ENCODE data around the gene KCNF1. TPM values are rescaled to one million over a fixed set of nuclear protein-coding genes. Genes with fewer than 3 reads are reported as not detected.
A peak's percentile ranks its signal among the peaks of the same experiment; 100 is the strongest.

Gene KCNF1
- total and polyA plus RNA-seq, 2 experiments from 2014 or later, result 0.10 to 0.97 TPM

DNA sequence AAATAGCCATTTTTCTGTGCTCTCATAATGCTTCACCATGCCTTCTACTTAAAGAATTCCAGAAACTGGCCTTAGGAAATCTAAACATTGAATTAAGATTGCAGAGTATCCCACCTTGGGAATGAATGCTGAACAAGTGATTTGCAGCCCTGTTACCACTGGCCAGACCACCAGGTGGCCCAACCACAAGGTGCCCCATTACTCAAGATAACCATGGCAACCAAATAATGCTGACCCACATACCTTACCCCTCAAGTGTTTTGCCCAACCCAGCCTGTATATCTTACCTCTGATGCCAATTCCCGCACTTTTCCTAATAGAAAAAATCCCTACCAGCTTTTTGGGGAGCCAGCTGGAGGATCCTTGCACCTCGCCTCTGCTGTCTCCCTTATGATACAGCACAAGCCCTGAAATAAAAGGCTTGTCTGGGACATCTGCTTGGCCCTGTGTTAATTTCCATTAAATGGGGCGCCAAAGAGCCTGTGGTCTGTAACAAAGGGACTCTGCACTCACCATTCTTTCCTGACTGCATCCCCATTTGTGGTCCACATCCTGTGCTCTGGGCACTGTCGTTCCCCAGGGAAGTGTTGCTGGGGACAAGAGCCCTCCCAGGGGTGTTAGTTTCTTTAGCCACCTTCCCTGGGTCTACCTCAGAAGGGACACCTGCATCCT is 17.3 kb upstream of the KCNF1 start:
- Histone ChIP-seq H3K79me2 (ENCODE audit: insufficient read depth) (no peaks in the 10 kb centered on the region), H3K4me1 (ENCODE audit: insufficient read depth) (no peaks in the 10 kb centered on the region), H3F3A (ENCODE audit: insufficient read depth) (peaks cover 22% of the 10 kb centered on the region), H3K4me2 (ENCODE audit: unreplicated experiment) (no peak overlapping the region), H3K27me3 (replicated peaks; ENCODE audit: insufficient read depth) (peaks cover 18% of the 10 kb centered on the region), H3K27ac (no peak overlapping the region), H3K36me3 (ENCODE audit: low read depth) (no peaks in the 10 kb centered on the region), H3K9me2 (ENCODE audit: insufficient read depth) (no peaks in the 10 kb centered on the region), H3K9ac (no peak overlapping the region), H3K9me3 (ENCODE audit: low read depth) (no peaks in the 10 kb centered on the region), H4K20me1 (ENCODE audit: insufficient read depth) (no peaks in the 10 kb centered on the region), H3K4me3 (no peak overlapping the region), H2AFZ (no peak overlapping the region)
- in situ Hi-C loops (cut with MboI), result no loop called here
- no peak for DNase-seq
- whole genome bisulfite sequencing, 2 experiments (ENCODE audit: low coverage in 1 of 2, low lambda C conversion rate in 2 of 2, missing lambda C conversion rate in 2 of 2), result 33 to 41% methylated on average over 4 of the region's 4 CpGs
- TF ChIP-seq EZH2 (IDR thresholded peaks at IDR 0.05; ENCODE audit: insufficient read depth, poor library complexity, severe bottlenecking), result no peak
- no peak for TF ChIP-seq EZH2phosphoT487 (IDR thresholded peaks at IDR 0.05; ENCODE audit: insufficient read depth, low read depth)

DNA sequence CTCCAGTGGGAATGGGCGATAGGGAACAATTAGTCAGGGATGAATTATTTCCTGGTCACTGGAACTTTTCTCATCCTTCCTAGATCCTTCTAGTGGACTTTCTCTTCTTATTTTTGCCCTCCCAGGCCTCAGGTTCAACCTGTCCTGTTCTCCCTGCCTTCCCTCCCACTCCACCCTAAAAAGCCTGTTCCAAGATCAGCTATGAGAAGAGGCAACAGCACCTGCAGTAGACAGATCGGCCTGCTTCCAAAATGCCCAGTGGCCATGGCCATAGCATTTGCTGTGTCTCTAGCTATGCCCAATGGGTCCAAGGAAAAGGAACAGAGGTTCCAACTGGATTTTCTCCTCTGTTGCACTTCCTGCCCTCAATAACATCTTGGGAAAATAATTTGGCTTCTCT is 16.5 kb upstream of the KCNF1 start:
- H3K4me2 ChIP-seq (ENCODE audit: unreplicated experiment), result no peak overlapping the region
- no peak overlapping the region for H3K4me3 ChIP-seq
- DNase-seq, result no peak
- H4K20me1 ChIP-seq (ENCODE audit: insufficient read depth), result no peaks in the 10 kb centered on the region
- no peaks in the 10 kb centered on the region for H3K79me2 ChIP-seq (ENCODE audit: insufficient read depth)
- H2AFZ ChIP-seq, result no peak overlapping the region
- H3K9me3 ChIP-seq (ENCODE audit: low read depth), result no peaks in the 10 kb centered on the region
- in situ Hi-C loops (cut with MboI), result no loop called here
- no peaks in the 10 kb centered on the region for H3K9me2 ChIP-seq (ENCODE audit: insufficient read depth)
- peaks cover 16% of the 10 kb centered on the region for H3K27me3 ChIP-seq (replicated peaks; ENCODE audit: insufficient read depth)
- H3K27ac ChIP-seq, result no peak overlapping the region
- 71 to 87% methylated on average over 2 of the region's 2 CpGs for WGBS, 2 experiments (ENCODE audit: low coverage in 1 of 2, low lambda C conversion rate in 2 of 2, missing lambda C conversion rate in 2 of 2)
- no peaks in the 10 kb centered on the region for H3K36me3 ChIP-seq (ENCODE audit: low read depth)
- H3K4me1 ChIP-seq (ENCODE audit: insufficient read depth), result no peaks in the 10 kb centered on the region
- no peak overlapping the region for H3K9ac ChIP-seq
- peaks cover 26% of the 10 kb centered on the region for H3F3A ChIP-seq (ENCODE audit: insufficient read depth)
- TF ChIP-seq EZH2 (IDR thresholded peaks at IDR 0.05; ENCODE audit: insufficient read depth, poor library complexity, severe bottlenecking) (no peak), EZH2phosphoT487 (IDR thresholded peaks at IDR 0.05; ENCODE audit: insufficient read depth, low read depth) (no peak)

DNA sequence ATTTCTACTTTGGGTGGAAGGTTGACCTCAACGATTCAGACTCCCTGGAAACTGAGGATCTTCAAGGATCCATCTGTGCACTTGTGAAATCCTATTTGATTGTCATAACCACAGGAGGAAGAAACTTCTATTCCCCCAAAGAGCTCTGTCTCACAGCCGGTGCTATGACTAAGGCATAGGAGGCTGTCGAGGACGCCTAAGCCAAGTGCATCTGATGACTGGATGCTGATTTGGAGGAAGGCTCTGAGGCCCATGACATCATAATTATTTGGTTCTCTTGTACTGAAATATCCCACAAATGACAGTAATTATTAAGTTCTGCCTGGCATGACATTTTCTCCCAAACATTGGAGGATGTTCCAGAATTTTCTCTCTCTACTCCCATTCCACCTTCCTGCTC is 13.8 kb upstream of the KCNF1 start:
- no peak overlapping the region for H3K4me2 ChIP-seq (ENCODE audit: unreplicated experiment)
- no peaks in the 10 kb centered on the region for H3K9me2 ChIP-seq (ENCODE audit: insufficient read depth)
- H3K36me3 ChIP-seq (ENCODE audit: low read depth), result no peaks in the 10 kb centered on the region
- no peak overlapping the region for H3K27ac ChIP-seq
- in situ Hi-C loops (cut with MboI), result no loop called here
- H3K9ac ChIP-seq, result no peak overlapping the region
- no peak for TF ChIP-seq EZH2phosphoT487 (IDR thresholded peaks at IDR 0.05; ENCODE audit: insufficient read depth, low read depth)
- TF ChIP-seq EZH2 (IDR thresholded peaks at IDR 0.05; ENCODE audit: insufficient read depth, poor library complexity, severe bottlenecking), result no peak
- H3F3A ChIP-seq (ENCODE audit: insufficient read depth), result peaks cover 30% of the 10 kb centered on the region
- no peaks in the 10 kb centered on the region for H3K9me3 ChIP-seq (ENCODE audit: low read depth)
- H3K4me3 ChIP-seq, result no peak overlapping the region
- no peak overlapping the region for H2AFZ ChIP-seq
- peaks cover 5% of the 10 kb centered on the region; the same call in 1 of the 2 replicates for H3K27me3 ChIP-seq (replicated peaks; ENCODE audit: insufficient read depth)
- no peaks in the 10 kb centered on the region for H4K20me1 ChIP-seq (ENCODE audit: insufficient read depth)
- H3K79me2 ChIP-seq (ENCODE audit: insufficient read depth), result no peaks in the 10 kb centered on the region
- peak; percentile 89 for DNase-seq
- WGBS, 2 experiments (ENCODE audit: low coverage in 1 of 2, low lambda C conversion rate in 2 of 2, missing lambda C conversion rate in 2 of 2), result 18 to 23% methylated on average over 4 of the region's 4 CpGs
- H3K4me1 ChIP-seq (ENCODE audit: insufficient read depth), result no peaks in the 10 kb centered on the region

DNA sequence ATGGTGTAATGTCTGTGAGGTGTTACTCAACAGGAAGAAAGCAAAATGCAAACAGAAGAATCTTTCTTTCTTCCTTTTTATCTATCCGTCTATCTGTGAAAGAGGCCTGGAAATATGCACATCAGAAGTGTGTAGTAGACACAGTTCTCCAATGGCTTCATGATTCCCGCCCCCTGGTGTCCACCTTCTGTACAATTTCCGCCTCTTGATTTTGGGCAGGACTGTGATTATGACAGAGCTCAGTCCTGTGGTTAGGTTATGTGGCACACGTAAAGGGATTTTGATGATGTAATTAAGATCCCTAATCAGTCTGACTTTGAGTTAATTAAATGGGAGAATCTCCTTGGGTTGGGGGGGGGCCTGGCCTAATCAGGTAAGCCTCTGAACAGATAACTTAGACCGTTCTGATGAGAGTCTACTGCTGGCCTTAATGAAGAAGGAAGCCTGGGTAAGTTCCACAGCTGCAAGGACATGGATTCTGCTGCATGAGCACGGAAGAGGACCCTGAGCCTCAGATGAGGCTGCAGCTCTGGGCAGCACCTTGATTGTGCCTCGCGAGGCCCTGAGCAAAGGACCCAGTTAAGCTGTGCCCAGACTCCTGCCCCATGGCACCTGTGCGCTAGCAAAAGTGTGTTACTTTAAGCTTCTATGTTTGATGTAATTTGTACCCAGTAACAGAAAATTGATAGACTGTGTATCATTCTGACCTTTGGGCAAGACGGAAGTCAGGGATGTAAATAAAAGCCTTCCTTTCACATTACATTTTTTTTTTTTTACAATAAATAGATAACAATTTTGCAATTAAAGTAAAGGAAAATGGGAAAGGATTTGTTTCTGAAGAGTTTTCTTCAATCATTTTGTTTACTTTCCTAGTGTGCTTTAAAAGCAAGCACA is 11.3 kb upstream of the KCNF1 start:
- Histone ChIP-seq H3K4me3 (no peak overlapping the region), H3K4me2 (ENCODE audit: unreplicated experiment) (no peak overlapping the region), H3K36me3 (ENCODE audit: low read depth) (no peaks in the 10 kb centered on the region), H3K27ac (no peak overlapping the region), H2AFZ (no peak overlapping the region), H4K20me1 (ENCODE audit: insufficient read depth) (no peaks in the 10 kb centered on the region), H3K4me1 (ENCODE audit: insufficient read depth) (peaks cover 4% of the 10 kb centered on the region; the same call in 1 of the 2 replicates), H3K9ac (no peak overlapping the region), H3F3A (ENCODE audit: insufficient read depth) (peaks cover 33% of the 10 kb centered on the region), H3K27me3 (replicated peaks; ENCODE audit: insufficient read depth) (no peaks in the 10 kb centered on the region; the same call in 1 of the 2 replicates), H3K79me2 (ENCODE audit: insufficient read depth) (no peaks in the 10 kb centered on the region), H3K9me2 (ENCODE audit: insufficient read depth) (no peaks in the 10 kb centered on the region), H3K9me3 (ENCODE audit: low read depth) (no peaks in the 10 kb centered on the region)
- no peak for TF ChIP-seq EZH2phosphoT487 (IDR thresholded peaks at IDR 0.05; ENCODE audit: insufficient read depth, low read depth)
- TF ChIP-seq EZH2 (IDR thresholded peaks at IDR 0.05; ENCODE audit: insufficient read depth, poor library complexity, severe bottlenecking), result no peak
- in situ Hi-C loops (cut with MboI), result no loop called here
- DNase-seq, result peak; percentile 30
- 93 to 95% methylated on average over 10 of the region's 10 CpGs for WGBS, 2 experiments (ENCODE audit: low coverage in 1 of 2, low lambda C conversion rate in 2 of 2, missing lambda C conversion rate in 2 of 2)

Measured in GM23248 (cell line).